NCI-H345 (cell line): Measurements from ENCODE around the gene DLX2.

Experiments
- DNase-seq: peaks from one replicate; lab custom pipeline; 2025; lab: John Stamatoyannopoulos, UW

The DLX2 gene

GRCh38 chr2:172107690-172108586 is 5.2 kb upstream of the DLX2 start:
- DNase-seq: no peak

GRCh38 chr2:172106108-172106961 is 3.6 kb upstream of the DLX2 start:
- no peak for DNase-seq

- no peak for DNase-seq
Observed at GRCh38 chr2:172105471-172106107, 2.9 kb upstream of the DLX2 start.

GRCh38 chr2:172103471-172104272 is 972 bp upstream of the DLX2 start:
- peak; percentile 87 for DNase-seq

- DNase-seq: no peak
Observed at GRCh38 chr2:172101821-172102390, 794 bp downstream of the DLX2 start.

- DNase-seq: peak; percentile 33
Observed at GRCh38 chr2:172100935-172101820, 1.5 kb downstream of the DLX2 start.

- no peak for DNase-seq
Observed at GRCh38 chr2:172100080-172100934, 2.4 kb downstream of the DLX2 start.

- DNase-seq: no peak
Observed at GRCh38 chr2:172099472-172100079, 3.1 kb downstream of the DLX2 start.

- DNase-seq: no peak
Observed at GRCh38 chr2:172098650-172099471, 3.8 kb downstream of the DLX2 start.

- no peak for DNase-seq
Observed at GRCh38 chr2:172098287-172098649, 4.4 kb downstream of the DLX2 start.

GRCh38 chr2:172097557-172098131 is 5.1 kb downstream of the DLX2 start:
- no peak for DNase-seq

- peak; percentile 75 for DNase-seq
Observed at GRCh38 chr2:172096626-172097547, 5.8 kb downstream of the DLX2 start.

GRCh38 chr2:172095905-172096625 is 6.6 kb downstream of the DLX2 start:
- peak; percentile 63 for DNase-seq

- DNase-seq: peak; percentile 26
Observed at GRCh38 chr2:172095146-172095904, 7.4 kb downstream of the DLX2 start.
